Measurements from ENCODE around the gene FMNL3.
"Not testable (repeated sequence)": the region's sequence is repeated elsewhere in the genome, so short reads cannot be mapped to it uniquely, and the experiment has no call there.

Gene FMNL3

GRCh38 chr12:49609875-49610154 is 97.4 kb downstream of the FMNL3 start:
- no peak for DNase-seq

GRCh38 chr12:49609059-49609874 is 97.9 kb downstream of the FMNL3 start:
- no peak for DNase-seq

- not testable (repeated sequence) for DNase-seq
Measured at GRCh38 chr12:49605539-49605938, 101.7 kb downstream of the FMNL3 start, which contains the start of gene FAM186B. Gene FAM186B (minus strand): TSS chr12:49605639. CDS start chr12:49605477, 162 bp downstream.

- DNase-seq = no peak
Measured at GRCh38 chr12:49604856-49605255, 102.3 kb downstream of the FMNL3 start.

GRCh38 chr12:49603721-49604120 is 103.5 kb downstream of the FMNL3 start:
- no peak for DNase-seq

- no peak for DNase-seq
Measured at GRCh38 chr12:49599961-49600360, 107.2 kb downstream of the FMNL3 start.

- no peak for DNase-seq
Measured at GRCh38 chr12:49598527-49598926, 108.7 kb downstream of the FMNL3 start.

GRCh38 chr12:49588721-49589516 is 118.3 kb downstream of the FMNL3 start:
- peak in 2 of 58 donors; percentile 19 to 33 for DNase-seq

- no peak for DNase-seq
Measured at GRCh38 chr12:49588281-49588680, 118.9 kb downstream of the FMNL3 start.

- DNase-seq = no peak
Measured at GRCh38 chr12:49587174-49587908, 119.9 kb downstream of the FMNL3 start.
